Measurements from ENCODE around the gene COX6A1.

COX6A1 gene

DNA sequence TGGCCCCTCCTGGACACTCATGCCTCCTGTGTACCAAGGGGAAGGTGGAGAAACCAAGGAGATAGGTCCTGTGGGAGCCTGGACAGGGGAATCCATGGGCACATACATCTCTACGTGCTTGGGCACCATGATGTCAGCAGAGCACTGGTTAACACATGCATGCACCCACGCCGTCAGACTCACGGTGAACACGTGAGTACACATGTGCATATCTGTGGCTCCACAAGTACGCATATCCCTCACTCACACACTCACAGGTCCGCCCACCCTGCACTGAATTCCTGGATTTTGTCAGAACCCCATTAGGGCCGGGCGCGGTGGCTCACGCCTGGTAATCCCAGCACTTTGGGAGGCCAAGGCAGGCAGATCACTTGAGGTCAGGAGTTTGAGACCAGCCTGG lies 29.1 kb upstream of the COX6A1 start:
- H3K36me3 ChIP-seq (ENCODE audit: control insufficient read depth, insufficient read depth, low read length) = no peaks in the 10 kb centered on the region
- H3K4me1 ChIP-seq (ENCODE audit: control insufficient read depth, insufficient read depth, low read length) = peaks cover 3% of the 10 kb centered on the region
- H3K9ac ChIP-seq (ENCODE audit: low read length) = no peak overlapping the region
- no peak overlapping the region for H3K4me3 ChIP-seq (ENCODE audit: low read length)
- no peaks in the 10 kb centered on the region for H3K27me3 ChIP-seq (ENCODE audit: control insufficient read depth, insufficient read depth, low read length)
- H3K27ac ChIP-seq (ENCODE audit: low read depth, low read length) = no peak overlapping the region

DNA sequence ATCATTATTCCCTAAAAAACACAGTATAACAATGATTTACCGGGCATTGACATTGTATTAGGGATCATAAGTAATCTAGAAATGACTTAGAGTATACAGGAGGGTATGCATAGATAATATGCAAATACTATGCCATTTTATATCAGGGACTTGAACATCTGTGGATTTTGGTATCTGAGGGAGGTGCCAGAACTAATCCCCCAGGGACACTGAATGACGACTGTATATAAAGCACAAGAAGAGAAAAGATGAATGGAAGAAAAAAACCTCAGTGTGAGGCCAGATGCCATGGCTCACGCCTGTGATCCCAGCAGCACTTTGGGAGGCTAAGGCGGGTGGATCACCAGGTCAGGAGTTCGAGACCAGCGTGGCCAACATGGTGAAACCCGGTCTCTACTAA lies 25.5 kb upstream of the COX6A1 start:
- Histone ChIP-seq H3K4me3 (ENCODE audit: low read length) (no peak overlapping the region), H3K4me1 (ENCODE audit: control insufficient read depth, insufficient read depth, low read length) (no peaks in the 10 kb centered on the region), H3K36me3 (ENCODE audit: control insufficient read depth, insufficient read depth, low read length) (no peaks in the 10 kb centered on the region), H3K27ac (ENCODE audit: low read depth, low read length) (no peak overlapping the region), H3K9ac (ENCODE audit: low read length) (no peak overlapping the region), H3K27me3 (ENCODE audit: control insufficient read depth, insufficient read depth, low read length) (no peaks in the 10 kb centered on the region)

DNA sequence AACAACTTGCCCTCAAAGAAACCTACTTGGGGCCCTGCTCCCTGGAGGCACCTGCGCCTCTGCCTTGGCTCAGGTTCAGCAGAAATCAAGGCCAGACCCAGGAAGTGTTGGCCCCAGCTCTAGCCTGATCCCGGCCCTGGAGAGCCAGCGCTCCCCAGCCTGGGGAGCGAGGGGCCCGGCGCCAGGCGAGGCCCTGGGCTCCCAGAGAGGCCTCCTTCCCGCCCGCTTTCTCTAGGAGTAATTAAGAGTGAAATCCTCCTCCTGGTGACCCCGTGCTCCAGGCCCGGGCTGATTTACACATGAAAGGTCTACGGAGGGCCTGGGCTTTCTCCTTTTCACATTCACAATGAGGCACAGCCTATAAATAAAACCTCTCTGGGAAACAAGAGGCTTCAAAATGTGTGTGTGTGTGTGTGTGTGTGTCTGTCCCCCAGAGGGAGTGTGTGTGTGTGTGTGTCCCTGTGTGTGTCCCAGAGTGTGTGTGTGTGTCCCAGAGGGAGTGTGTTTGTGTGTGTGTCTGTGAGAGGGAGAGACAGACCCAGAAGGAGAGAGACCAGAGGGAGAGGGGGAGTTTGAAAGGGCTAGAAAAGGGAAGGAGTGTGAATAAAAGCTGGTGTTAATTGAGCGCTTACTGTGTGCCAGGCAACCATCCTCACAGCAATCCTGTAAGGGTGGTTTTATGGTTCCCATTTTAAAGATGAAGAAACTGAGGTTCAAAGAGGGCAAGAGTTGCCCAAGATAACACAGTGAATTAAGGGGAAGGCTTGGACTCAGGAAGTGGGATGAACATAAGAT lies 23.8 kb upstream of the COX6A1 start:
- no peak overlapping the region for H3K9ac ChIP-seq (ENCODE audit: low read length)
- no peaks in the 10 kb centered on the region for H3K27me3 ChIP-seq (ENCODE audit: control insufficient read depth, insufficient read depth, low read length)
- no peak overlapping the region for H3K4me3 ChIP-seq (ENCODE audit: low read length)
- H3K27ac ChIP-seq (ENCODE audit: low read depth, low read length) = peak overlapping the region; percentile 58
- H3K4me1 ChIP-seq (ENCODE audit: control insufficient read depth, insufficient read depth, low read length) = no peaks in the 10 kb centered on the region
- H3K36me3 ChIP-seq (ENCODE audit: control insufficient read depth, insufficient read depth, low read length) = no peaks in the 10 kb centered on the region

DNA sequence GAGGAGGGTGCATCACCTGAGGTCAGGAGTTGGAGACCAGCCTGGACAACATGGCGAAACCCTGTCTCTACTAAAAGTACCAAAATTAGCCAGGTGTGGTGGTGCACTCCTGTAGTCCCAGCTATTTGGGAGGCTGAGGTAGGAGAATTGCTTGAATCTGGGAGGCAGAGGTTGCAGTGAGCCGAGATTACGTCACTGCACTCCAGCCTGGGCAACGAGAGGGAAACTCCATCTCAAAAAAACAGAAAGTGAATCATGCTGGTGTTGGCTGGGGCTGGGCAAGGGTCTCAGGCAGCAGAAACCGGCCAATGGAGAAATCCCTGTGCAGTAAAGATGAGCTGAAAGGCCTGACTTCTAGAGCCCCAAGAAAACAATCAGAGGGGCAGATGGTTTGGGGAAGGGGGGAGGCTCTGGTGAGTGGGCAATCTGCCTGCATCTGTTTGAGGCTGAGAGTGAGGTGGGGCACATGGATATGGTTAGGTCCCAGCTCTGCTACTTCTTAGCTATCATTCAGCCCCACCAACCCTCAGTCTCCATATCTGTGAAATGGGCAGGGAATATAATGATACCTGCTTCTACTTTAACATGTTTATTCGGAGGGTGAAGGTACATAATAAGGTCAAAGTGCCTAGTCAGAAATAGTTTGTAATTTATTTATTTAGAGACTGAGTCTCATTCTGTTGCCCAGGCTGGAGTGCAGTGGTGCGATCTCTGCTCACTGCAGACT lies 21.3 kb upstream of the COX6A1 start:
- no peaks in the 10 kb centered on the region for H3K4me1 ChIP-seq (ENCODE audit: control insufficient read depth, insufficient read depth, low read length)
- H3K9ac ChIP-seq (ENCODE audit: low read length) = no peak overlapping the region
- H3K27ac ChIP-seq (ENCODE audit: low read depth, low read length) = no peak overlapping the region
- H3K4me3 ChIP-seq (ENCODE audit: low read length) = no peak overlapping the region
- no peaks in the 10 kb centered on the region for H3K27me3 ChIP-seq (ENCODE audit: control insufficient read depth, insufficient read depth, low read length)
- no peaks in the 10 kb centered on the region for H3K36me3 ChIP-seq (ENCODE audit: control insufficient read depth, insufficient read depth, low read length)

DNA sequence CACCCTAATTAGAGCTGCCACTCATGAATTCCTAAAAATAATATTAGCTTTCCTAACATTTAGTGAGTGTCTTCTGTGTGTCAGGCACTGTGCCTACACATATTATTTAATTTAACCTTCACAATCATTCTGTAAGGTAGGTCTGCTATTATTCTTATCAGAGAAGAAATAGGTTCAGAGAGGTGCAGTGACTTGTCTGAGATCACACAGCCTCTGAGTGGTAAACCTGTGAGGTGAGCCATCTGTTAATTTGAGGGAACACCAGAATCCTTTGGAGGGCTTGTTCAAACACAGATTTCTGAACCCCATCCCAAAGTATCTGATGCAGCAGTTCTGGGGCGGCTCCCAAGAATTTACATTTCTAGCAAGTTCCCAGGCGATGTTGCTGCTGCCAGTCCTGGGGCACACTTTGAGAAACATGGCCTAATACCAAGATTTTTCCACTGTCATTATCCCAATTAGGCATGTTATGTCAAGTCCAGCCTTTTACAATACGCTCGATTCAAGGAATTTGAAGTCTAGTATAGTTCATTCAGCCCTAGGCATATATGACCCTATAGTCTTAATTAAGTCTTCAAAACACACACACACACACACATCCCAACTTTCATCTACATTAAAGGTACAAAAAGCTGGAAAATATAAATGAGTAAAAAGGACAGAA lies 19.9 kb upstream of the COX6A1 start:
- no peak overlapping the region for H3K9ac ChIP-seq (ENCODE audit: low read length)

DNA sequence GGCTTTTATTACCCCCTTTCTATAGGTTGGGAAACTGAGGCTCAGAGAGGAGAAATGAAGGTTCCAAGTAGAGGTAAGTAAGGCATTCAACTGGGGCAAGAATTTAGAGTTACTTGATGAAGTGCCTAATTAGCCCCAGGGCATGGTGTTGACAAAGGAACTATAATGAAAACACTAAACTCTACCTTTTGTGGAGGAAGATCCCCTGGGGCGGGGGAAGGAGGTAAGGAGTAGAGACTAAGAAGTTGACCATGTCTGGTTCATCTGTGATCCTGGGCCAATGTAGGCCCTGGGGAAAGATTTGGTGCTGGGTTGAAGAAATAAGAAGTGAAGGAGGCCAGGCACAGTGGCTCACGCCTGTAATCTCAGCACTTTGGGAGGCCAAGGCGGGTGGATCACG lies 16.2 kb upstream of the COX6A1 start:
- H3K4me1 ChIP-seq (ENCODE audit: control insufficient read depth, insufficient read depth, low read length) = no peaks in the 10 kb centered on the region
- H3K9ac ChIP-seq (ENCODE audit: low read length) = no peak overlapping the region
- no peak overlapping the region for H3K4me3 ChIP-seq (ENCODE audit: low read length)
- no peak overlapping the region for H3K27ac ChIP-seq (ENCODE audit: low read depth, low read length)
- H3K36me3 ChIP-seq (ENCODE audit: control insufficient read depth, insufficient read depth, low read length) = no peaks in the 10 kb centered on the region
- H3K27me3 ChIP-seq (ENCODE audit: control insufficient read depth, insufficient read depth, low read length) = no peaks in the 10 kb centered on the region

More for the DNA sequence above, 19.9 kb upstream of the COX6A1 start:
- no peak overlapping the region for H3K27ac ChIP-seq (ENCODE audit: low read depth, low read length)
- no peak overlapping the region for H3K4me3 ChIP-seq (ENCODE audit: low read length)
- H3K4me1 ChIP-seq (ENCODE audit: control insufficient read depth, insufficient read depth, low read length) = no peaks in the 10 kb centered on the region
- no peaks in the 10 kb centered on the region for H3K36me3 ChIP-seq (ENCODE audit: control insufficient read depth, insufficient read depth, low read length)
- no peaks in the 10 kb centered on the region for H3K27me3 ChIP-seq (ENCODE audit: control insufficient read depth, insufficient read depth, low read length)

DNA sequence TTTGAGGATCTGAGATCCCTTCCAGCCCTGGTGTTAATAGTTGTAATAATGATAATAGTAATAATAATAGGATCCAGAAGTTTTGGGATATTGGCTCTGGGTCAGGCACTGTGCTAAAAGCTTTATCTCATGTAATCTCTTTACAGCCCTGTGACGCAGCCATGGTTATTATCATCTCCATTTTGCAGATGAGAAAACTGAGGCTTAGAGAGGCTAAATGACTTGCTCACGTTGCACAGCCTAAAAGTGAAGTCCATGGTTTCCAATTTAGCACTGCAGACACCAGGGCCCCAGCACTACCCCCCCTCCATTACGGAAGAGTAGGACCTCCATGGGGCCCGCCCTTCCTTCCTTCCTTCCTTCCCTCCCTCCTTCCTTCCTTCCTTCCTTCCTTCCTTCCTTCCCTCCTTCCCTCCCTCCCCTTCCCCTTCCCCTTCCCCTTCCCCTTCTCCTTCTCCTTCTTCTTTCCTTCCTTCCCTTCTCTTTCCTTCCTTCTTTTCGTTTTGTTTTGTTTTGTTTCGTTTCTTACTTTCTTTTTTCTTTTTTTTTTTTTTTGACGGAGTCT lies 14.9 kb upstream of the COX6A1 start:
- Histone ChIP-seq H3K36me3 (ENCODE audit: control insufficient read depth, insufficient read depth, low read length) (no peaks in the 10 kb centered on the region), H3K27me3 (ENCODE audit: control insufficient read depth, insufficient read depth, low read length) (no peaks in the 10 kb centered on the region), H3K4me3 (ENCODE audit: low read length) (no peak overlapping the region), H3K9ac (ENCODE audit: low read length) (no peak overlapping the region), H3K27ac (ENCODE audit: low read depth, low read length) (no peak overlapping the region), H3K4me1 (ENCODE audit: control insufficient read depth, insufficient read depth, low read length) (no peaks in the 10 kb centered on the region)

DNA sequence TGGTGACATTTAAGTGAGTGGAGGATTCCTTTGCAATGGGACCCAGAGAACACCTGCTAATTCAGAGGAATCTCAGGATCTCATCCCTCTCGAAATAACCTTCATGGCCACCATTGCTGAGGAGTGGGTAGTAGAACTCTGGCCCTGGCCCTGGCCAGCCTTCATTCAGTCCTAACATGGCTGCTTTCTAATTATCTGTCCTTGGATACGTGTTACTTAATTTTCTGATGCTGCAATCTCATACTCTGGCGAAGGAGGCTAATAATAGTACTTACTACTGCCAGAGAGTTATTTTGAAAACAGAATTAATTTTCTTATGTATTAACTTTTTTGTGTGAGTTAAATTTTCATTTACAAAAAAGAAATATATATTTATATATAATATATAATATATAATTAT lies 12.1 kb upstream of the COX6A1 start:
- Histone ChIP-seq H3K4me1 (ENCODE audit: control insufficient read depth, insufficient read depth, low read length) (no peaks in the 10 kb centered on the region), H3K27me3 (ENCODE audit: control insufficient read depth, insufficient read depth, low read length) (no peaks in the 10 kb centered on the region), H3K4me3 (ENCODE audit: low read length) (no peak overlapping the region), H3K27ac (ENCODE audit: low read depth, low read length) (no peak overlapping the region), H3K36me3 (ENCODE audit: control insufficient read depth, insufficient read depth, low read length) (no peaks in the 10 kb centered on the region), H3K9ac (ENCODE audit: low read length) (no peak overlapping the region)

DNA sequence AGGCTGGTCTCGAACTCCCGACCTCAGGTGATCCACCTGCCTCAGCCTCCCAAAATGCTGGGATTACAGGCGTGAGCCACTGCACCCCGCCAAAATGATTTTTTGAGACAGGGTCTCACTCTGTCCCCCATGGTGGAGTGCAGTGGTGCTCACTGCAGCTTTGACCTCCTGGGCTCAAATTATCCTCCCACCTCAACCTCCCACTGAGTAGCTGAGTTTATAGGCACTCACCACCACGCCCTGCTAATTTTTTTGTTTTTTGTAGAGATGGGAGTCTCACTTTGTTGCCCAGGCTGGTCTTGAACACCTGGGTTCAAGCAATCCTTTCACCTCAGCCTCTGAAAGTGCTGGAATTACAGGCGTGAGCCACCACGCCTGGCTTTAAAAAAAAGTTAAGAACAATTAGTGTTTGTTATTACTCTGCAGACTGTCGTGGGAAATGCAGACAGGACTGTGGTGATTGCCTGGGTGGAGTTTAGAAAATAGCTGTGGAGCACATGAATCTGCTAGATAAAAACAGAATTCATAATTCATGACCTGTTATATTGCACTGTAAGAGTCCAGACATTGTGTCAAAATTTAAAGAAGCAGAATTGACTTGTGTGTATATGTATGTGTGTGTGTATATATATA lies 9.2 kb upstream of the COX6A1 start:
- Histone ChIP-seq H3K4me3 (ENCODE audit: low read length) (no peak overlapping the region), H3K9ac (ENCODE audit: low read length) (no peak overlapping the region), H3K27me3 (ENCODE audit: control insufficient read depth, insufficient read depth, low read length) (no peaks in the 10 kb centered on the region), H3K4me1 (ENCODE audit: control insufficient read depth, insufficient read depth, low read length) (no peaks in the 10 kb centered on the region), H3K36me3 (ENCODE audit: control insufficient read depth, insufficient read depth, low read length) (no peaks in the 10 kb centered on the region), H3K27ac (ENCODE audit: low read depth, low read length) (no peak overlapping the region)

DNA sequence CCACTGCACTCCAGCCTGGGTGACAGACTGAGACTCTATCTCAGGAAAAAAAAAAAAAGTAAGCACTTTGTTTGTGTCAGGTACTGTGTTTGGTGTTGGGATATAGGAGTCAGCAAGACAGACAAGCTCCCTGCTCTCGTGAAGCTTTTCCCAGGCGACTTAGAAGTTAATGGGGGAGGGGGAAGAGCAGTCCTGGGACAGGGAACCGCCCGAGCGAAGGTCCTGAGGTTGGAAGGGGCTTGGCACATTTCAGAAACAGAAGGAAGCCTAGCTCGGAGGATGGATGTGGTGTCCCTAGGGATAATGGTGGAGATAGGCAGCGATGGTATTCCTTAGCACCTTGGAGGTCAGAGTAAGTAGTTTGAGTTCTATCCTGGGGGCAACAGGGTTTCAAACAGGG lies 8.5 kb upstream of the COX6A1 start:
- H3K4me3 ChIP-seq (ENCODE audit: low read length) = no peak overlapping the region

DNA sequence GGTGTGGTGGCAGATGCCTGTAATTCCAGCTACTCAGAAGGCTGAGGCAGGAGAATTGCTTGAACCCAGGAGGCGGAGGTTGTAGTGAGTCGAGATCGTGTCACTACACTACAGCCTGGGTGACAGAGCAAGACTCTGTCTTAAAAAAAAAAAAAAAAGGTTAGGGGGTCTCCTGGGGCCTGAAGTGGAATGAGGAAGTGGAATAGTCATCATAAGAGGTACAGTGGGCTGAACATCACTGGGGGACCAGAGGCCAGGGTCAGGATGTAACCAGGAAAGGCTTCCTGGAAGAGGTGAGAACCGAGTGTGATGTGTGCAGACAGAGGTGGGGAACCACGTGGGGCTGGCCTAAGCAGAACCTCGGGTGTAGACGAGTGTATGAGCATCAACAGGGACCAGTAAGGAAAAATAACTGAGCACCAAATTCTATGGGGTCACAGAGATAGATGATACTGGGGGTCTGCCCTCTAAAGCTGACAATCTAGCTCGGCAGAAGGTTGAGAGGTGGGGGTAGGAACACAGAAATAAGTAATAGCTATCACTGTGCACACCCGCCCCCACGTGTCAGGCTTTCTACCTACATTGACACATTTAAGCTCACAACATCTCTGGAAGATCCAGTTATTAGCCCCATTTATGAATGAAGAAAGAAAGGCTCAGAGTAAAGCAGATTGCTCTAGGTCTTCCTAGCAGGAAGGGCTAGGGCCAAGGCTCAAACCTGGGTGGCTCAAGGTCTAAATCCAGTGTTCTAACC lies 5.0 kb upstream of the COX6A1 start:
- H3K36me3 ChIP-seq (ENCODE audit: control insufficient read depth, insufficient read depth, low read length) = no peaks in the 10 kb centered on the region
- H3K9ac ChIP-seq (ENCODE audit: low read length) = no peak overlapping the region
- H3K4me3 ChIP-seq (ENCODE audit: low read length) = no peak overlapping the region
- H3K4me1 ChIP-seq (ENCODE audit: control insufficient read depth, insufficient read depth, low read length) = no peaks in the 10 kb centered on the region
- no peak overlapping the region for H3K27ac ChIP-seq (ENCODE audit: low read depth, low read length)
- no peaks in the 10 kb centered on the region for H3K27me3 ChIP-seq (ENCODE audit: control insufficient read depth, insufficient read depth, low read length)

More for the DNA sequence above, 8.5 kb upstream of the COX6A1 start:
- H3K9ac ChIP-seq (ENCODE audit: low read length) = no peak overlapping the region
- no peaks in the 10 kb centered on the region for H3K4me1 ChIP-seq (ENCODE audit: control insufficient read depth, insufficient read depth, low read length)
- no peaks in the 10 kb centered on the region for H3K27me3 ChIP-seq (ENCODE audit: control insufficient read depth, insufficient read depth, low read length)
- H3K27ac ChIP-seq (ENCODE audit: low read depth, low read length) = no peak overlapping the region
- H3K36me3 ChIP-seq (ENCODE audit: control insufficient read depth, insufficient read depth, low read length) = no peaks in the 10 kb centered on the region

Measured in rectal smooth muscle tissue (tissue), 1 donor.